Activated T-cell treated with anti-CD3 and anti-CD28 coated beads, Interleukin-2, amount 50 U/mL, for 48 hours (primary cell): ENCODE data around the gene EXOC4.
"Not testable (repeated sequence)": the region's sequence is repeated elsewhere in the genome, so short reads cannot be mapped to it uniquely, and the experiment has no call there.

Experiments used
- DNase-seq, 2 experiments: peaks; one replicate each; pipeline ENCODE4 v3.0.0-alpha.2; 2020

Gene EXOC4

GRCh38 chr7:133773601-133774000 is 520.7 kb downstream of the EXOC4 start:
- DNase-seq, result no peak

GRCh38 chr7:133775201-133775600 is 522.3 kb downstream of the EXOC4 start:
- no peak for DNase-seq

DNA sequence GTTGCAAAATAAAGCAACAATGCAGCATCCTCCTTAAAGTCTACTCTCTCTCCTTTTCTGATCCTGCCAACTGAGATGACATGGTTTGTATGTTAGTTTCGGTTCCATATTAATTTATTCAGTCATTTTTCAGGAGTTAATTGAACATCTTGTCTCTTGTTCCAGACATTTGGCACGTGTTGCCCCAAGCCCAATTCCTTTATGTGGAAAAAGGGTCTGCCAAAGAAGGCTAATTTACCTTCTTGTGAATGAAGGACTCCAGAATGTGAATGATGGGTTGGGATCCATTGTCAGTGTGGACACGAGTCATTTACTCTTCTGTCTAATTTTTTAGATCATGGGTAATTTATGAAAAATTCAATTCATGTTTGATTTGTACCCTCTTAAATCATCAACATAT is 523.4 kb downstream of the EXOC4 start:
- no peak for DNase-seq

GRCh38 chr7:133777701-133778100 is 524.8 kb downstream of the EXOC4 start:
- DNase-seq, result no peak

DNA sequence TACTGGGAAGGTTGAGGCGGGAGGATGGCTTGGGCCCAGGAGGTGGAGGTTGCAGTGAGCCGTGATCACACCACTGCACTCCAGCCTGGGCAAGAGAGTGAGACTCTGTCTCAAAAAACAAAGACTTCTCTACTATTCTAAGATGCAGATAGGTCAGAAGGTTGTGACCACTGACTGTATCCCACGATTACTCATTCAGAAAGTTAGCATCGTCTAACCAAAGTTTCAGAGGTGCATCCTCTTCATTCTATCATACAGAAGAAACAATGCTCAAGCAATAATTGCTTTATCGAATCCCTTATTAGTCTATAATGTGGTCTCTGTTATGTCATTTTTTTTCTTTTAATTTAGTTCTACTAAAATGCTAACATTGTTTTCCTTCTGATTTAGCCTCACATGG is 525.6 kb downstream of the EXOC4 start:
- no peak for DNase-seq

- not testable (repeated sequence) for DNase-seq
Observed at GRCh38 chr7:133779538-133779937, 526.7 kb downstream of the EXOC4 start.

DNA sequence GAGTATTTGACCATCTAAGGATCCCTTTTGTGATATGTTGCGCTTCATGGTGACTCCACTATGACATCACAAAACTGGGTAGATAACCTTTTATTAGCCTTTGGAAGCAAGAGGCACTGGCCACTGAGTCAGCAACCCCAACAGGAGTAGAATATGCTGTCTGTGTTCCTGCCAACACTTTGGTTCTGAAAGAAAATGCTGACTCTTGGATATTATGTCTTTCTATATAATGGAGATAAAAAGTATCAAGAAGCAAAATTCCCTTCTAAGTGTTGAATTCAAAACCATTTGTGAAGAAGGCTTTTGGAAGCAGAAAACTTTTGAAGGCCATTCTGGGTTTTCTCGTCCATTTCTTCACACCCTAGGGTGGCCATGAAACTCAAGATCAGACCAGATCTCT is 528.0 kb downstream of the EXOC4 start:
- DNase-seq, result no peak

DNA sequence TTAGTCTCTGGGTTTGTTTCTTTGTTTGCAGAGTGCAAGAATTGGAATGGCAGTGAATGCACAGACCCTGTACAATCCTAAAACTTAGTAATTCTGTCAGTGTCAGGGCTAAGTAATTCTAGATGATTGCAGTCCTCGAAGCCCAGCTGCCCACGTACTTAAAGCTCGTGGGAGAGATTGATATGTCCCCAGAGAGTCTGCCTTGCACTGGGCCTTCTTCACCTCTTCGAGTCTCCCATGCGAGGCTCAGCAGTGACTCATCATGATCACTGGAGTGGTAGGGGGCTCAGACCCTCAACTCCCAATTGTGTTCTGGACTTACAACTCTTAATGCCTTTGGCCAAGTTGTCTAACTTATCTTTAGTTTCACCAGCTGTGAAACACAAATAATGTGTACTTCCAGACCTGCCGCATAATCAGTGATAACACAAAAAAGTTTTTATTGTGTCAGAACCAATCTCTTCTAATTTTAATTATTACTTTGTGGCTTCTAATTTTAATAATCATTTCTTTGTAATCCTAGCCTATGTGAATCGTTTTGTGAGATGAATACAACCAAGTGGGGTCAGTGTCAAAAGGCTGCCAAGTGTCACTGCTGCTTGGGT is 528.7 kb downstream of the EXOC4 start:
- DNase-seq, result no peak

DNA sequence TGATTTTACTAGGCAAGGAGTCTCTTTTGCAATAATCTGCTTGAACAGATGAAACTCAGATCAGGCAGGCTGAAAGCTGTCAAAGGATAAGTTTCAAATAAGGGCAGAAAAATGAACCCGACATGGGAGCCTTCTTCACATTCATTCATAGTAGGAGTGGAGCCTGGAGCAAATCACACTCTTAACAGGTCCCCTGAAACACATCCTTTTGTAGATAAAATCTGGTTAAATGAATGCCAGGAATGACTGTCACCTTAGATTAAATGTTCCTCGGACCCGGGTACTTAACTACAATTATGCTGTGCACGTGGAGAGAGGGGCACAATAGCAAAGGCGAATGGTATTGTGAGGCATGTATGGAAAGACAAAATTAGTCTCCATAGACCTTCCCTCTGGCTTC is 529.6 kb downstream of the EXOC4 start:
- DNase-seq, result no peak

GRCh38 chr7:133783276-133783675 is 530.4 kb downstream of the EXOC4 start:
- DNase-seq, result no peak

- no peak for DNase-seq
Observed at GRCh38 chr7:133784486-133785001, 531.7 kb downstream of the EXOC4 start.

- DNase-seq, result no peak
Observed at GRCh38 chr7:133786401-133786937, 533.6 kb downstream of the EXOC4 start.

DNA sequence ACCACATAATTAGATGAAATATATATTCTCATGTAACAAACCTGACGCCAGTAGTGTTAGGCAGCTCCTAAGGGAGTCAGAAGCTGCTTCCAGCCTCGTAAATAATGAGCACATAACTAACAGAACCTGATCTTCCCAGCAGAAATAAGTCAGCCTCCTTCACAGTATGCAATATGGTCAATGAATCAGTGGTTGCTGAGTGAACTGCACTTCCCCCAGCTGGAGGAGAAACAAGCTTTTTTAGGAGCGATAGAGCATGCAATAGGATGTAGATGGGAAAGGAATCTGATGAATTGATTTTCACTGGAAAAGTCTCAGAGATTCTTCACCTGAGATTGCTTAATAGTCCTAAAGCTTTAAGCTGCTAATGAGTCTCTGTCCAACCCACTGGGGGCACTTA is 537.1 kb downstream of the EXOC4 start:
- DNase-seq, result no peak

DNA sequence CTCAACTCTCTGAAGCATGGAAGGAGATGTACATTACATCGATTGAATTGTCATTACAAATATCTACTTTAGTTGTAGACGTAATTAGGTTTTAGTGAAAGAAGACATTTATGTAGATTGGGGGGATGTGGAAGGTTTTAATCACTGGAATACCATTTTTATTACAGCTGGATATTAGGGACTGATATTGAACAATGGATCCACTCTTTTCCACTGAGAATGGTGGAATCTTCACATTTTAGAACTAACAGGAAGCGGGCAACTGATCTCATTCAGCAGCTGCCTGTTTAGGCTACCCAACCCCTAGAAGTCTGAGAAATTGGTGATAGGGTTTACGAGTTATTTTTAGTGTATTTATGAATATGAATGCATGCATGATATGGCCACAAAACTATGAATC is 538.0 kb downstream of the EXOC4 start:
- no peak for DNase-seq

DNA sequence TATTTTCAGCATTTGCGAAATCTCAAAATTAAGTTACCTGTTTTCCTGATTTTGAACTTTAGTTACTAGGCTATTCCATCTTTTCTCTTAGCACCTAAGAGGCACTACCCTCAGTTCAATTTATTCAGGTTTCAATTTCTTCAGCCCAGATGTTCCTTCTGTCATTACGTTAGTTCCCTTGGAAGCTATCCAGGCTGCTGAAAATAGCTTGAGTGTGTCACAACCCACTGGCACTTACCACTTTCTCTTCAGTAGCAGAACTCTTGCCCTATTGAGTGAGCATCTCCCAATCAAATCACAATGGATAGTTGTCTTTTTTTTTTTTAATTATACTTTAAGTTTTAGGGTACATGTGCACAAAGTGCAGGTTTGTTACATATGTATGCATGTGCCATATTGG is 541.6 kb downstream of the EXOC4 start:
- DNase-seq, result no peak

DNA sequence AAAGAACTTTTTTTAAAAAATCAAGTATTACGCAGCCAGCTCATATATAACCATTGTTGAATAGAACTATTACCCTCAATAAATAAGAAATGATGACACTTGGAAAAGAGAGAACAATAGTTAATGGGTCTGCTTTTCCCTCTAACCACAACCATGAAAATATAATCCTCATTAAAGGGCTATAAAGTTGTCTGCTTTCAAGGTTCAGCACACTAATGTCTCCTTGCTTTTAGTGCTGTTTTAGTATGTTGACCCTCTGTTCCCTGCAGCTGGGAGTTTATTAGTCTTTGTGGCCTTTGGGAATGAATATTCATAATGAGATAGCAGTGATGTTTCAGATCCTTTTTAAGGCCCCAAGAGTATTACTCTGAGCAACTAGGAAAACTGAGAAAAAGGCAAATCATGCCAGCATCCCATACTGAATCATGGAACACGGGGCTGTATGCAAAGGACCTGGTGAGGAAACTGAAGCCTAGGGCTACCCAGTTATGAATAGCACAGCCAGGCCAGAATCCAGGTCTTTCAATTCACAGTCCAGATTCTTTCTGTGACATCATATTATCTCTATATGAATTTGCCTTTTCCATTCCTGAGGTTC is 542.3 kb downstream of the EXOC4 start:
- no peak for DNase-seq

- no peak for DNase-seq
Observed at GRCh38 chr7:133796782-133797745, 544.2 kb downstream of the EXOC4 start.

DNA sequence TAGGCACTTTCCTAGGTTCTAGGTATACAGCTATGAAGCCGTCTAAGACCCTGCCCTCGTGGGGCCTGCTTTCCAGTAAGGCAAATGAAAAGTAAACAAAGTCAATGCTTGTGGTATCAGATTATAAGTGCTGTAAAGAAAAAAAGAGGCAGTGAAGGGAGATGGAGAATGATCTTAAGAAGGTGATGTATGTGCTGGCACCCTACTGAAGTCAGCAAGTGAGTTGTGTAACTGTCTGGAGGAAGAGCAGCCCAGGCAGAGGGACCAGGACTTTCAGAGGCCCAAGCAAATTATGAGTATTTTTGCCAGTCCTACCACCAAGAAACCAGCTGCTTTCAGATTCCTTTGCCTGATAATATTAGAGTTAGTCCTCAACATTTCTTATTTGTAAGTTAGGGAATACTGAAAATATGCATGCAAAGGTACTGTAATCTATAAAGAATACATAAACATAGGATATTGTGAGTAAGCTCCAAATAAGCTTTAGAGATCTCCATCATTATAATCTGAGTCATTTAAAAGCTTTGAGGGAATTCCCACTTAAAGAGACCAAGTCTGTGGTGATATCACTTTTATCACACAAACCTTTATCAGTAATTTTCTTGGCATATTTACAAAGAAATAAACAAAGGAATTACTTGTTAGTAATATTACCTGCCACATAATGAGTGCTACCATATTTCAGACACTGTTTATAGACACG is 545.1 kb downstream of the EXOC4 start:
- no peak for DNase-seq

GRCh38 chr7:133801341-133801740 is 548.5 kb downstream of the EXOC4 start:
- no peak for DNase-seq

- DNase-seq, result no peak
Observed at GRCh38 chr7:133804127-133804526, 551.2 kb downstream of the EXOC4 start.

DNA sequence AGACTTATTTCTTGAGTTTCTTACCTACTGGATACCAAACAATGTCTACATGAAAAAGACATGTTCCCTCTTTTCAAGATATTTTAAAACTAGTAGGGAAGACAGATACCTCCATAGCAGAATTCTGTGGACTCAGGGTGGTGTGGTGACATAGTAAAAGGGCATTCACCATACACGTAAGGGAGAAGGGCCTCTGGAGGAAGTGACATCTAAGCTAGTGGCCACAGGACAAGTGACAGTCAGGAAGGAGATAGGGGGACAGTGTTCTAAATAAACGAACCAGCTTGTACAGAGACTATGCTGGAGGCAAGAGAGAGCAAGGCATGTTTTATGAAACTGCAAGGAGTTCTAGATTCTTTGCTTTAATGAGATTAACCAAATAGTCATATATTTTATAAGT is 552.5 kb downstream of the EXOC4 start:
- DNase-seq, result no peak

DNA sequence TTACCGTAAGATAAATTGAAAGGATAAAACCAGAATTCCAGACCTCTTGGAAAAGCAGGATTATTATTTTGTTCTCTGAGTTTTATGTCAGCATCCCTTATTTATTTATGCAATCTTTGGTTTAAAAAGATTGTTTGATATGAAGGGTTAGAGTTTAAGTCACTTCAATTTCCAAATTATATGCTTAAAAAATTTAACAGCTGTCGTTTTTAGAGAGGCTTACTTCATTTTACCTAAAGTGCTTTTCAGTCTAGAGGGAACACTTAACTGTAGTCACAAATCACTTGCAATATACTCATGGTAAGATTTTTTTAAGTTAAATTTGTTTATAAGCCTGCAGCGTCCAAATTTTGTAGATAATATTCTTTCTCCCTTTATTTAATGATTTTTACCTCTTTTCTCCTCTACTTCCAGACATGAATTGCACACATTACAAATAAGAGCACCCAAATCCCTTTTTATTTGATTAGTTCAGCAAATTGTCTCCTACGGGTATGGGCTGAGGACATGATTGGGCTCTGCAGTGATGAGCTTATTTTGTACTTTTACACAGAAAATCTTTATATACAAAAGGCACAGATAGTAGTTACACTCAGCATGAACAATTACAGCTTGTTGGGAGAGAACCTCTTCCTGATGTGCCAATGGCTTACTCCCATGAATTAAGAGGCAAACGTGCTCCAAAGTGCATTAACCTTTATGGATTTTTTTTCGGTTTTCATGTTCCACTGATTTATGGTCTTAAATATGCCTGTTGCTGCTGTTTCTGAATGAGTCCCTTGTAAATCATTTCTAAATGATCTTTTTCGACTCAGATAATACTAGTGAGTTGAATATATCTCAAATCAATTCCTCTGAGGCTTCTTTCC is 555.0 kb downstream of the EXOC4 start:
- no peak for DNase-seq
